ENCODE measurements around the gene CR1L.
"Not testable (repeated sequence)": the region's sequence is repeated elsewhere in the genome, so short reads cannot be mapped to it uniquely, and the experiment has no call there.

The CR1L gene

DNA sequence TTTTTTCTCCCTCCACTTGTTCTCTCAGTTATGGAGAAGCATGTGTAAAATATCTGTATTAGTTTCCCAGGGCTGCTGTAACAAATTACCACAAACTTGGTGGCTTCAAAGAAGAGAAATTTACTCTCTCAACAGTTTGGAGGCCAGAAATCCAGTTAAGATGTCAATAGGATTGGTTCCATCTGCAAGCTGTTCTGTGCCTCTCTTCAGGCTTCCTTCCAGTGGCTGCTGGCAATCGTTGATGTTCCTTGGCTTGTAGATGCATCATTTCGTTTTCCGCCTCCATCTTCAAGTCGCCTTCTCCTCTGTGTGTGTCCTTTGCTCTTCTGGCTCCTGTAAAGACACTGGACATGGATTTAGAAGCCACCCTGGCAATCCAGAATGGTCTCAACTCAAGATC, 45.6 kb downstream of the CR1L start:
- not testable (repeated sequence) for DNase-seq

DNA sequence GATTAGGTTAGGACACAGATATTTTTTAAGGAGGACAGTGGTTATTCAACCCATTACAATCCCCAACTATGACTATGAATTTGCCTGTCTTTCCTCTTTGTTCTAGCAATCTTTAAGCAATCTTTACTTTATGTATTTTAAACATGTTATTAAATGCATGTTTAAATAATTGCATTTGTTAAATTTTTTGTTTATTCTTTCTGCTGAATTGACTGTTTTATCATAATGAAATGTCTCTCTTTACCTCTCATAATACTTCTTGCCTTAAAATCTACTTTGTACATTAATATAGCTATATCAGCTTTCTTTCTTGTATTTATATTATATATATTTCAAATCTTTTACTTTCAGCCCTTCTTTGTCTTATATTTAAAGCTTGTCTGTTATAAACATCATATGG, 46.1 kb downstream of the CR1L start:
- DNase-seq: no peak

GRCh38 chr1:207691841-207692240, 46.9 kb downstream of the CR1L start:
- no peak for DNase-seq

DNA sequence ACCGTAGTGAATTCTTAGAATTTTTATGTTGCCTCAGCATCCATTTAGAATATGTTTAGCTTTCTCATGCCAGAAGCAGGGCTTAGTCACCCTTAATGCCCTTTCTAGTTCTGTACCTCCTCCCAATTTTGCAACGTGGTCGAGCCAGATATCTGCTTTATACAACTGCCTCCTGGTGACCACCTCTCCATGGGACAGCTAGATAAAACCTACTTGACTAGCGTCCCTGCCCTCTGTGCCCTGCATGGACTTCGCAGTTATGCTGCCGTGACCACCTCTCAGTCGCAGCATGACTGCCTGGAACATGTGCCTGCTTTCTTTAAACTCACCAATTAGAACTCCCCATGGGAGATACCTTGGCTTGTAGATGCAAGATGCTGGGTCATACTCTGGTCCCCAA, 47.4 kb downstream of the CR1L start:
- DNase-seq: not testable (repeated sequence)

DNA sequence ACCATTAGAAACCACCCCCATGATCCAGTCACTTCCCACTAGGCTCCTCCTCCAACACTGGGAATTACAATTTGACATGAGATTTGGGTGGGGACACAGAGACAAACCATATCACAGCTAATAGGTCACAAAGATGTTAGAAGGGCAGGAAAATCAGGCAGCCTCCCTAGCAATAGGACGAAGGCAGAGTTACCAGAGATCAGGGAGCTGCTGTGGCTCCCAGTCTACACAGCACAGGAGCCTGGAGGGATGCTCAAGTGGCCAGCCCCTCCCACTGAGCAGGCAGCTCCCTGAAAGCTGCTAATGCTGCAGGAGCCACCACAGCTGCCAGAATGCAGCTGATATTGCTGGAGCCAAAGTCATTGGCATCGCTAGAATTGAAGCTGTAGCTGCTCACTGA, 51.0 kb downstream of the CR1L start:
- DNase-seq: no peak

DNA sequence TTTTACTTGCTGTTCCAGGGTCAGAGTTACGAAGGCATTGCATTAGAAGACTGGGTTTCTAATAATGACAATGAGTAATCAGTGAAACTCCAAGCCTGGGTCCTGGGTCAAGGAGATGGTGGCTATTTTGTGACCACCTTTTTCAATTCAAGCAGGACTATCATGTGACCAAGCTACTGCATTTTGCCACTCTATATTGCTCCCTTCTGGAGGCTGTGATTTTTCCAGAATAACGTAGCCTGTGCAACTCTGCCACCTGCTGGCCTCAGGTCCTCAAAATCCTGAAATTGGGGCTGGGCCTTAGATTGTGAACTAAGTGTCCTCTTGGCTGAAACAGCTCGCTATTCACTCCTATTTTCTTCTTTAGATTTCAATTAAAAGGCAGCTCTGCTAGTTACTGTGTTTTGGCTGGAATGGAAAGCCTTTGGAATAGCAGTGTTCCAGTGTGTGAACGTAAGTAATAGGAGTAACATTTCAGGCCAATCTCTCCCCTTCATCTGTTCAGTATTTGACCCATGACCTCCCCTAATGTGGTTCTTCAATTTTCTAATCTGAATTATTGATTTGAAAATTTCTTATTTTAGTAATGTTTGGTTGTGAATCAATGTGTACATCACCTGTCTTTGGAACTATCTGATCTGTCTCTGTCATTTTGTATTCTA, 54.0 kb downstream of the CR1L start:
- no peak for DNase-seq

- no peak for DNase-seq
Measured at GRCh38 chr1:207702317-207702716, 57.4 kb downstream of the CR1L start.

DNA sequence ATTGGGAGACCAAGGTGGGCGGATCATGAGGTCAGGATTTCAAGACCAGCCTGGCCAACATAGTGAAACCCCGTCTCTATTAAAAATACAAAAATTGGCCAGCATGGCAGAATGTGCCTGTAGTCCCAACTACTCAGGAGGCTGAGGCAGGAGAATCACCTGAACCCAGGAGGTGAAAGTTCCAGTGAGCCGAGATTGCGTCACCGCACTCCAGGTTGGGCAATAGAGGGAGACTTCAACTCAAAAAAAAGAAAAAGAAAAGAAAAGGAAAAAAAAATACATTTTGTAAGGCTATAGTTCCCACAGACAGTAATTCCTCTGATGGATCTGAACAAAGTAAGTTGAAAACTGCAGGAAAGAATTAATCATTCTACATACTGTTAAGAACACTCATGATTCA, 58.8 kb downstream of the CR1L start:
- DNase-seq: no peak

GRCh38 chr1:207708004-207708403, 63.1 kb downstream of the CR1L start:
- DNase-seq: not testable (repeated sequence)

DNA sequence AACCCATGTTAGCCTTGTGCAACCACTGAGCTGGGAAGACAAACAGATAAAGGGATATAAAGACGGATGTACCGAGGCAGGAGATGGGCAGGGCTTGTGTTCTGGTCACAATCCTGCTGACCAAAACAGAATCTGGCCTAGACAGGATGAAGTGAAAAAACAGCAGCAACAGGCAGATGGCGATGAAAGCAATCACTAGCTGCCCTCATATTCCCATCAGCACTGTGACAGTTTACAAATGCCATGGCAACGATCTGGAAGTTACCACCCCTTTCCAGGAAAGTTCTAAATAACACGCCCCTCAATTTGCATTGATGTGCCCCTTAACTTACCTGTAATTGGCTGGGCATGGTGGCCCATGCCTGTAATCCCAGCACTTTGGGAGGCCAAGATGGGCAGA, 66.4 kb downstream of the CR1L start:
- DNase-seq: no peak

- not testable (repeated sequence) for DNase-seq
Measured at GRCh38 chr1:207712701-207713100, 67.8 kb downstream of the CR1L start.

GRCh38 chr1:207713529-207713928, 68.6 kb downstream of the CR1L start:
- no peak for DNase-seq

GRCh38 chr1:207719234-207719633, 74.3 kb downstream of the CR1L start:
- no peak for DNase-seq

- DNase-seq: not testable (repeated sequence)
Measured at GRCh38 chr1:207728200-207728858, 83.4 kb downstream of the CR1L start.

DNA sequence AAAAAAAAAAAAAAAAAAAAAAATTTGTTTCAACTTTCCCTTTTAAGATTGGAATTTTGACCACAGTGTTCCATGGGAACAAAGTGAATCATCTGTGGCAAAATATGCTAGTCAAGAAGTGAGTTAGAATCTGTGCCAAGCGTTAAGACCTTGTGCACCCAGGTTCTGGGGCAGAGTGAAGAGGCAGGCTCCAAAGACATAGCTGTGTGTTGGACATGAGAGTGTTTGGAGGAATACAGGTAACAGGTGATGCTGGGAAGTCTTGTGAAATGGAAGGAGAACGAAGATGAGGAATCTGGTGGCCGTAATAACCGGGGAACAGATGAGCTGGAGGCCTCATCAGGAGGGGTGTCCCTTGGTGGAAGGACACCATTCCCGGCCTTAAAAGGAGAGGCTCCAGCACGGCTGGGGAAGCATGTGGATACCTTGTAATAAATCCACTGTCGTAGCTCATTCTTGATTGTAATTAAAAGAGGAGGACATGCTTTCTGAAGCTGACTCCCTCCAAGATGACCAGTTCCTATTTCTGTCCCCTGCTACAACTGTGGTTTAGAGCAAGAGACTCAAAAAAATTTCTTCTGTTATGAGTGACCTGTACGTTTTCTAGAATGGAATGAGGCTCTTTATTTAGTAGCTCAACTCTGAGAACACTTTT, 92.7 kb downstream of the CR1L start:
- not testable (repeated sequence) for DNase-seq

GRCh38 chr1:207738158-207738659, 93.3 kb downstream of the CR1L start:
- not testable (repeated sequence) for DNase-seq

- no peak for DNase-seq
Measured at GRCh38 chr1:207740207-207740606, 95.3 kb downstream of the CR1L start.

- no peak for DNase-seq
Measured at GRCh38 chr1:207742850-207743555, 98.1 kb downstream of the CR1L start.

DNA sequence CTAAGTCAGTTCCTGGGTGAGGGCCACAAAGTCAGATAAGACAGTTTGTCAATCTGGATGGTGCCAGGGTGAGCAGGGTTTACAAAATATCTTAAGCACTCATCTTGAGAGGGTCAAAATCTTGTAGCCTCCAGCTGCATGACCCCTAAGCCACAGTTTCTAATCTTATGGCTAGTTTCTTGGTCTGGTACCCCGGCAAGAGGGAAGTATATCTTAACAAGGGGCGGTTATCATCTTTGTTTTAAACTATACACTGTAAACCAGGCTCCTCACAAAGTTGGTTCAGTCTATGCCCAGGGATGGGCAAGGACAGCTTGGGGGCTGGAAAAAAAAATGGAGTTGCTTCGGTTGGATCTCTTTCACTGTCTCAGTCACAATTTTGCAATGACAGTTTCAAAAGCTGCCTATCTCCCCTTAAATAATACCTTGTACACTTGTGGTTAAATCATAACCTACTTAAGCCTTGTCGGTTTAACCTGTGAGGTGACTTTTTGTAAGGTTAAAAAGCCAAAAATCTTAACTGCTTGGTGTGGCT, 99.1 kb downstream of the CR1L start:
- no peak for DNase-seq

GRCh38 chr1:207745285-207745684, 100.4 kb downstream of the CR1L start:
- no peak for DNase-seq

DNA sequence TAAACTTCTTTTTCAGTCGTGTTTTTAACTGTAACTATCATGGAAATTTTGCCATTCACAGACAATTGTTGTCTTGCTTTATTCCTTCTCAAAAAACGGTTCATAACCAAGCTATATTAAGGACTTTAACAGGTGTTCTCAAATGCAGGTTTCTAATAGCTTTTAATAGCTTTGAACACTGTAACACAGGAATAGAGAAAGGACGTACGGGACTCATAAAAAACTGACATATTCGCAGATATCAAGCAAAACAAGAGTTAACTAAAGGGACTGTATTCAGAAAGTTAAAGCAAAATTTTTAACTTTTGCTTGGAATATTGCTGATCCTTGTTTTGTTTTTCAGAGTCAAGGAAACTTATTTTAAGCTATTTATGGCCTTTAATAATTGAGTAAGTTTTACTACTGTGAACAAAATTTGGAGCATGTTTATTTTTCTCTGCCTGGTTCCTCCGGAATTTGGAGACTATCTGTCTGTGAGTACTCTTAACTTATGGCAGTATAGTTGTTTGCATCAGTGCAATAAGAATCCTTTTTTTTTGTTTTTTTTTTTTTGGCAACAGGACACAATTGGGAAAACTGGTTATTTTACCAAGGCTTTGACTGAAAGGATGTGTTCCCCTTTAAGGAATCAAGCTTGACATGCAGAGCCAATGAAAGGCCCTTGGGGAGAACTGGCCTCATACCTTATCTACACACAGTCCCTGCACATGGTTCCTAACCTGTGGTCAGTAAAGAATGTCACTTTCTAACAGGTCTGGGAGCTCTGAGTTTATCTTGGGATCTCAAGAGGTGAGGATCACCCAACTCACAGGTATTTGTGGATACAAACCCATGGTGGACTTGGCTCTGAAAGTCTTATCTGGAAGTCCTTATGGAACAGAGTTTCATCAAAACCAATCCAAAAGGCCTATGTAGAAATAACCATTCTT, 101.2 kb downstream of the CR1L start:
- DNase-seq: no peak

All from SIG-M5 (cell line).